Measurements from ENCODE around the gene JPT1.
"Not testable (repeated sequence)": the region's sequence is repeated elsewhere in the genome, so short reads cannot be mapped to it uniquely, and the experiment has no call there.

JPT1 gene

GRCh38 chr17:75155191-75155601 lies 884 bp upstream of the JPT1 start:
- DNase-seq (ENCODE audit: low spot score): no peak

- DNase-seq (ENCODE audit: low spot score): peak; percentile 71
These were observed 525 bp downstream of the JPT1 start for GRCh38 chr17:75153780-75154194.

- peak; percentile 76 for DNase-seq (ENCODE audit: low spot score)
These were observed 1.2 kb downstream of the JPT1 start for GRCh38 chr17:75152922-75153779.

GRCh38 chr17:75152523-75152921 lies 1.8 kb downstream of the JPT1 start:
- no peak for DNase-seq (ENCODE audit: low spot score)

GRCh38 chr17:75151930-75152329 lies 2.4 kb downstream of the JPT1 start:
- no peak for DNase-seq (ENCODE audit: low spot score)

GRCh38 chr17:75147878-75148546 lies 6.3 kb downstream of the JPT1 start:
- no peak for DNase-seq (ENCODE audit: low spot score)

GRCh38 chr17:75146592-75146991 lies 7.7 kb downstream of the JPT1 start:
- no peak for DNase-seq (ENCODE audit: low spot score)

GRCh38 chr17:75144816-75145512 lies 9.3 kb downstream of the JPT1 start:
- no peak for DNase-seq (ENCODE audit: low spot score)

GRCh38 chr17:75142236-75142971 lies 11.9 kb downstream of the JPT1 start:
- no peak for DNase-seq (ENCODE audit: low spot score)

GRCh38 chr17:75138519-75138918 lies 15.8 kb downstream of the JPT1 start:
- DNase-seq (ENCODE audit: low spot score): no peak

- DNase-seq (ENCODE audit: low spot score): not testable (repeated sequence)
These were observed 16.6 kb downstream of the JPT1 start for GRCh38 chr17:75137762-75138161.

GRCh38 chr17:75135946-75136345 lies 18.4 kb downstream of the JPT1 start:
- no peak for DNase-seq (ENCODE audit: low spot score)

- DNase-seq (ENCODE audit: low spot score): no peak
These were observed 18.9 kb downstream of the JPT1 start for GRCh38 chr17:75135452-75135851.

GRCh38 chr17:75133607-75134347 lies 20.5 kb downstream of the JPT1 start:
- not testable (repeated sequence) for DNase-seq (ENCODE audit: low spot score)

GRCh38 chr17:75133001-75133400 lies 21.3 kb downstream of the JPT1 start:
- DNase-seq (ENCODE audit: low spot score): no peak

GRCh38 chr17:75132018-75133000 lies 22.0 kb downstream of the JPT1 start:
- not testable (repeated sequence) for DNase-seq (ENCODE audit: low spot score)

GRCh38 chr17:75131278-75132017 lies 22.9 kb downstream of the JPT1 start, which contains the start of gene NT5C:
Gene NT5C (minus strand): TSS chr17:75131742. CDS start chr17:75131707, 35 bp downstream.
- peak; percentile 95 for DNase-seq (ENCODE audit: low spot score)

- peak; percentile 86 for DNase-seq (ENCODE audit: low spot score)
These were observed 23.6 kb downstream of the JPT1 start for GRCh38 chr17:75130632-75131277.

All from ecto neural progenitor cell (in vitro differentiated cells).